Measurements from ENCODE around the gene UBA3.

DNA sequence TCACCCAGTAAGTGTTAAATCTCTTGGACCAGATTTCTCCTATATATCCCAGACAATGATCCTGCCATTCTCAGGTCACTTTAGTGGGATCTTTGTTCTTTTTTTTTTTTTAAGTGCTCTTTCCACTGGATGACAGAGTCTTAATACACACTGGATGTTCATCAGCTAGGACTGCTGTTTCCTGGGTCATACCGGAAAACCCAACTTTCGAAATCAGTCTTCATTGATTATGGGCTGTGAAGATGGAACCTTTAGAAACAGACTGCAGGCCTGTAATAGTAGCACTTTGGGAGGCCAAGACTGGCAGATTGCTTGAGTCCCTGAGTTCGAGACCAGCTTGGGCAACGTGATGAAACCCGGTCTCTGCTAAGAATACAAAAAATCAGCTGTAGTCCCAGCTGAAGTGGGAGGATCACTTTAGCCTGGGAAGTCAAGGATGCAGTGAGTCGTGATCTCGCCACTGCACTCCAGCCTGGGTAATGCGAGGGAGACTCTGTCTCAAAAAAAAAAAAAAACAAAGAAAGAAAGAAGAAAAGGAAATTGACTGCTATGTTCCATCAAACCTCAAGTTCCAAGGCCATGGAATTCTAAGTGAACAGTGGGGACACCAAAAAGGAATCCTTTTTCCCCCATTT is 69.0 kb downstream of the UBA3 start:
- TF ChIP-seq POLR2A (IDR thresholded peaks at IDR 0.05; ENCODE audit: low read depth, low read length) (no peak), POLR2AphosphoS5 (IDR thresholded peaks at IDR 0.05; ENCODE audit: low read depth, low read length) (no peak), TAF1 (IDR thresholded peaks at IDR 0.05; ENCODE audit: low read depth, low read length) (no peak)
